ENCODE data around the gene DCAF5.
"Not testable (repeated sequence)": the region's sequence is repeated elsewhere in the genome, so short reads cannot be mapped to it uniquely, and the experiment has no call there.

The DCAF5 gene

GRCh38 chr14:69023035-69023434 is 129.9 kb downstream of the DCAF5 start:
- WGBS, 2 experiments (ENCODE audit: insufficient coverage in 2 of 2): 93 to 95% methylated on average over 4 of the region's 4 CpGs
- Histone ChIP-seq H3K27ac (ENCODE audit: low read depth, low read length, severe bottlenecking) (no peak overlapping the region), H3K4me1 (ENCODE audit: control insufficient read depth, insufficient read depth, low read length, poor library complexity, severe bottlenecking) (no peaks in the 10 kb centered on the region), H3K36me3 (ENCODE audit: control insufficient read depth, insufficient read depth, low read length) (no peaks in the 10 kb centered on the region), H3K9me3 (ENCODE audit: control insufficient read depth, low read length) (no peaks in the 10 kb centered on the region), H3K4me3 (ENCODE audit: extremely low read depth, insufficient read depth, low read length, poor library complexity, severe bottlenecking) (no peak overlapping the region)

- not testable (repeated sequence) for H3K4me1 ChIP-seq (ENCODE audit: control insufficient read depth, insufficient read depth, low read length, poor library complexity, severe bottlenecking); H3K36me3 ChIP-seq (ENCODE audit: control insufficient read depth, insufficient read depth, low read length); H3K4me3 ChIP-seq (ENCODE audit: extremely low read depth, insufficient read depth, low read length, poor library complexity, severe bottlenecking); H3K9me3 ChIP-seq (ENCODE audit: control insufficient read depth, low read length); H3K27ac ChIP-seq (ENCODE audit: low read depth, low read length, severe bottlenecking)
- WGBS, 2 experiments (ENCODE audit: insufficient coverage in 2 of 2): 86 to 100% methylated on average over 5 of the region's 8 CpGs
These were observed 130.8 kb downstream of the DCAF5 start for GRCh38 chr14:69022093-69022492.

- no peak overlapping the region for H3K4me3 ChIP-seq (ENCODE audit: extremely low read depth, insufficient read depth, low read length, poor library complexity, severe bottlenecking)
- no peaks in the 10 kb centered on the region for H3K36me3 ChIP-seq (ENCODE audit: control insufficient read depth, insufficient read depth, low read length)
- H3K27ac ChIP-seq (ENCODE audit: low read depth, low read length, severe bottlenecking): no peak overlapping the region
- WGBS, 2 experiments (ENCODE audit: insufficient coverage in 2 of 2): no CpG with 5 or more reads among the region's 4 CpGs
- peaks cover 17% of the 10 kb centered on the region for H3K4me1 ChIP-seq (ENCODE audit: control insufficient read depth, insufficient read depth, low read length, poor library complexity, severe bottlenecking)
- no peaks in the 10 kb centered on the region for H3K9me3 ChIP-seq (ENCODE audit: control insufficient read depth, low read length)
These were observed 135.2 kb downstream of the DCAF5 start for GRCh38 chr14:69017706-69018105.

- Histone ChIP-seq H3K27ac (ENCODE audit: low read depth, low read length, severe bottlenecking) (no peak overlapping the region), H3K36me3 (ENCODE audit: control insufficient read depth, insufficient read depth, low read length) (no peaks in the 10 kb centered on the region), H3K4me1 (ENCODE audit: control insufficient read depth, insufficient read depth, low read length, poor library complexity, severe bottlenecking) (peaks cover 17% of the 10 kb centered on the region), H3K4me3 (ENCODE audit: extremely low read depth, insufficient read depth, low read length, poor library complexity, severe bottlenecking) (no peak overlapping the region), H3K9me3 (ENCODE audit: control insufficient read depth, low read length) (no peaks in the 10 kb centered on the region)
- WGBS, 2 experiments (ENCODE audit: insufficient coverage in 2 of 2): 93 to 96% methylated on average over 6 of the region's 6 CpGs
These were observed 138.1 kb downstream of the DCAF5 start for GRCh38 chr14:69014829-69015259.

GRCh38 chr14:69013943-69014782 is 138.8 kb downstream of the DCAF5 start:
- Histone ChIP-seq H3K4me3 (ENCODE audit: extremely low read depth, insufficient read depth, low read length, poor library complexity, severe bottlenecking) (no peak overlapping the region), H3K9me3 (ENCODE audit: control insufficient read depth, low read length) (no peaks in the 10 kb centered on the region), H3K27ac (ENCODE audit: low read depth, low read length, severe bottlenecking) (peak overlapping the region; percentile 18), H3K36me3 (ENCODE audit: control insufficient read depth, insufficient read depth, low read length) (no peaks in the 10 kb centered on the region), H3K4me1 (ENCODE audit: control insufficient read depth, insufficient read depth, low read length, poor library complexity, severe bottlenecking) (peaks cover 17% of the 10 kb centered on the region)
- WGBS, 2 experiments (ENCODE audit: insufficient coverage in 2 of 2): 65 to 77% methylated on average over 12 of the region's 12 CpGs

GRCh38 chr14:69012256-69012953 is 140.5 kb downstream of the DCAF5 start:
- Histone ChIP-seq H3K4me3 (ENCODE audit: extremely low read depth, insufficient read depth, low read length, poor library complexity, severe bottlenecking) (no peak overlapping the region), H3K9me3 (ENCODE audit: control insufficient read depth, low read length) (no peaks in the 10 kb centered on the region), H3K4me1 (ENCODE audit: control insufficient read depth, insufficient read depth, low read length, poor library complexity, severe bottlenecking) (peaks cover 21% of the 10 kb centered on the region), H3K27ac (ENCODE audit: low read depth, low read length, severe bottlenecking) (no peak overlapping the region), H3K36me3 (ENCODE audit: control insufficient read depth, insufficient read depth, low read length) (no peaks in the 10 kb centered on the region)
- 79 to 93% methylated on average over 2 to 3 of the region's 5 CpGs for WGBS, 2 experiments (ENCODE audit: insufficient coverage in 2 of 2)

- WGBS, 2 experiments (ENCODE audit: insufficient coverage in 2 of 2): 80 to 86% methylated on average over 1 of the region's 1 CpG
- no peak overlapping the region for H3K4me3 ChIP-seq (ENCODE audit: extremely low read depth, insufficient read depth, low read length, poor library complexity, severe bottlenecking)
These were observed 142.3 kb downstream of the DCAF5 start for GRCh38 chr14:69010648-69011047.

GRCh38 chr14:69008421-69008884 is 144.5 kb downstream of the DCAF5 start:
- 100% methylated on average over 1 of the region's 1 CpG; no CpG with 5 or more reads in 1 of the 2 experiments for WGBS, 2 experiments (ENCODE audit: insufficient coverage in 2 of 2)
- Histone ChIP-seq H3K27ac (ENCODE audit: low read depth, low read length, severe bottlenecking) (no peak overlapping the region), H3K4me3 (ENCODE audit: extremely low read depth, insufficient read depth, low read length, poor library complexity, severe bottlenecking) (no peak overlapping the region), H3K9me3 (ENCODE audit: control insufficient read depth, low read length) (no peaks in the 10 kb centered on the region), H3K4me1 (ENCODE audit: control insufficient read depth, insufficient read depth, low read length, poor library complexity, severe bottlenecking) (peaks cover 21% of the 10 kb centered on the region), H3K36me3 (ENCODE audit: control insufficient read depth, insufficient read depth, low read length) (no peaks in the 10 kb centered on the region)

More at GRCh38 chr14:69010648-69011047, 142.3 kb downstream of the DCAF5 start:
- H3K9me3 ChIP-seq (ENCODE audit: control insufficient read depth, low read length): no peaks in the 10 kb centered on the region
- peaks cover 26% of the 10 kb centered on the region for H3K4me1 ChIP-seq (ENCODE audit: control insufficient read depth, insufficient read depth, low read length, poor library complexity, severe bottlenecking)
- no peak overlapping the region for H3K27ac ChIP-seq (ENCODE audit: low read depth, low read length, severe bottlenecking)
- no peaks in the 10 kb centered on the region for H3K36me3 ChIP-seq (ENCODE audit: control insufficient read depth, insufficient read depth, low read length)

- no peaks in the 10 kb centered on the region for H3K36me3 ChIP-seq (ENCODE audit: control insufficient read depth, insufficient read depth, low read length)
- H3K27ac ChIP-seq (ENCODE audit: low read depth, low read length, severe bottlenecking): no peak overlapping the region
- peaks cover 21% of the 10 kb centered on the region for H3K4me1 ChIP-seq (ENCODE audit: control insufficient read depth, insufficient read depth, low read length, poor library complexity, severe bottlenecking)
- no peaks in the 10 kb centered on the region for H3K9me3 ChIP-seq (ENCODE audit: control insufficient read depth, low read length)
- WGBS, 2 experiments (ENCODE audit: insufficient coverage in 2 of 2): 88 to 96% methylated on average over 2 to 5 of the region's 5 CpGs
- H3K4me3 ChIP-seq (ENCODE audit: extremely low read depth, insufficient read depth, low read length, poor library complexity, severe bottlenecking): no peak overlapping the region
These were observed 146.6 kb downstream of the DCAF5 start for GRCh38 chr14:69006346-69006745.

- Histone ChIP-seq H3K9me3 (ENCODE audit: control insufficient read depth, low read length) (no peaks in the 10 kb centered on the region), H3K4me1 (ENCODE audit: control insufficient read depth, insufficient read depth, low read length, poor library complexity, severe bottlenecking) (peaks cover 21% of the 10 kb centered on the region), H3K36me3 (ENCODE audit: control insufficient read depth, insufficient read depth, low read length) (no peaks in the 10 kb centered on the region), H3K4me3 (ENCODE audit: extremely low read depth, insufficient read depth, low read length, poor library complexity, severe bottlenecking) (no peak overlapping the region), H3K27ac (ENCODE audit: low read depth, low read length, severe bottlenecking) (peak overlapping the region; percentile 45)
- 60 to 65% methylated on average over 7 to 8 of the region's 11 CpGs for WGBS, 2 experiments (ENCODE audit: insufficient coverage in 2 of 2)
These were observed 147.3 kb downstream of the DCAF5 start for GRCh38 chr14:69005432-69006148.
